Osteoblast (primary cell): ENCODE data around the gene ALOX15. TPM values are rescaled to one million over a fixed set of nuclear protein-coding genes. Genes with fewer than 3 reads are reported as not detected.
A peak's percentile ranks its signal among the peaks of the same experiment; 100 is the strongest.
"Not testable (repeated sequence)": the region's sequence is repeated elsewhere in the genome, so short reads cannot be mapped to it uniquely, and the experiment has no call there.

ENCODE experiments used
- DNase-seq: peaks from one replicate; pipeline ENCODE4 v3.0.0; 2011; ENCODE audit warnings: low spot score, mixed read lengths; ENCODE audit not compliant: insufficient read length; ENCODE audit errors: missing footprints
- H2AFZ ChIP-seq: 2 replicates; pipeline ENCODE4 v1.6.0; 2011; ENCODE audit warnings: mild to moderate bottlenecking, low read length
- H3K27ac ChIP-seq: 2 replicates; pipeline ENCODE4 v1.5.1; 2011; ENCODE audit warnings: mild to moderate bottlenecking, low read depth, low read length, moderate library complexity
- H3K27me3 ChIP-seq: 2 replicates; pipeline ENCODE4 v1.6.0; 2012; ENCODE audit warnings: mild to moderate bottlenecking, control low read depth, inconsistent platforms, low read length, moderate library complexity; ENCODE audit not compliant: insufficient read depth
- H3K36me3 ChIP-seq: 2 replicates; pipeline ENCODE4 v1.5.1; 2011; ENCODE audit warnings: mild to moderate bottlenecking, low read length, control low read depth, moderate library complexity; ENCODE audit not compliant: insufficient read depth
- H3K4me1 ChIP-seq: 2 replicates; pipeline ENCODE4 v1.5.1; 2011; ENCODE audit warnings: mild to moderate bottlenecking, low read length, control low read depth, moderate library complexity; ENCODE audit not compliant: insufficient read depth
- H3K4me2 ChIP-seq: 2 replicates; pipeline ENCODE4 v1.6.0; 2011; ENCODE audit warnings: mild to moderate bottlenecking, low read length; ENCODE audit not compliant: insufficient read depth
- H3K4me3 ChIP-seq: fragments of 200-600 bp; sonication (generic); 3 replicates; pipeline ENCODE4 v1.5.1; 2012; ENCODE audit warnings: mild to moderate bottlenecking, low read length, inconsistent platforms; ENCODE audit not compliant: insufficient read depth
- H3K79me2 ChIP-seq: 2 replicates; pipeline ENCODE4 v1.6.0; 2012; ENCODE audit warnings: mild to moderate bottlenecking, low read length, control low read depth, inconsistent platforms; ENCODE audit not compliant: insufficient read depth
- H3K9me3 ChIP-seq: 2 replicates; pipeline ENCODE4 v1.5.1; 2011; ENCODE audit warnings: low read depth, low read length, control low read depth
- H4K20me1 ChIP-seq: 2 replicates; pipeline ENCODE4 v1.6.0; 2012; ENCODE audit warnings: mild to moderate bottlenecking, low read length, control low read depth; ENCODE audit not compliant: insufficient read depth
- total RNA-seq: library from RNA; depleted of rRNA; stranded (reverse); fragments of >200 nt; gene quantifications from 2 replicates; pipeline ENCODE4 v1.2.3, GENCODE V29; 2012
- TF ChIP-seq, protein P1 (sequence below): IDR thresholded peaks from 2 replicates; pipeline ENCODE4 v1.5.1; 2011; ENCODE audit warnings: mild to moderate bottlenecking, low read depth, low read length, moderate library complexity; ENCODE audit errors: extremely low read depth

The ALOX15 gene
- total RNA-seq, 1 donor = not detected

DNA sequence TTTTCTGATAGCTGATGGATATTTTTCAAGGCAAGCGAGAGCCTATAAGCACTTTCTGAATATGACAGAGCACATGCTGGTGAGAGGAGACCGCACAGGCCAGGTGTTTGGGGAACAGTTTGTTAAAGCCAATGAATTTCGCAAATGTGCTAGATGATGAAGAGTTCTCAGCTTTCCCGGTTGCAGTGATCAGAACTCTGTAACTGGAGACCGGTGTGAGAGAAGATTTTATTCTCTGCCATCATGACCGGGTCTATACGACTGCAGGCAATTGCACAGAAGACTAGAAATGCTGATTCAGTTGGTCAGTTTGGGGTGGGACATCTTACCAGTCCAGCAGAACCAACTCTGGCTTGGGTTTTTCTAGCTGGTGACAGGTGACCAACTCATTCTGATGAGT lies 31.7 kb downstream of the ALOX15 start:
- no peaks in the 10 kb centered on the region for H4K20me1 ChIP-seq
- no peak overlapping the region for H3K27ac ChIP-seq
- H3K27me3 ChIP-seq = peaks cover 23% of the 10 kb centered on the region
- no peak overlapping the region for H2AFZ ChIP-seq
- H3K4me2 ChIP-seq = no peak overlapping the region
- peaks cover 8% of the 10 kb centered on the region for H3K4me1 ChIP-seq
- no peaks in the 10 kb centered on the region for H3K9me3 ChIP-seq
- DNase-seq = no peak
- H3K4me3 ChIP-seq = no peak overlapping the region
- no peaks in the 10 kb centered on the region for H3K36me3 ChIP-seq
- TF ChIP-seq, protein P1, sequence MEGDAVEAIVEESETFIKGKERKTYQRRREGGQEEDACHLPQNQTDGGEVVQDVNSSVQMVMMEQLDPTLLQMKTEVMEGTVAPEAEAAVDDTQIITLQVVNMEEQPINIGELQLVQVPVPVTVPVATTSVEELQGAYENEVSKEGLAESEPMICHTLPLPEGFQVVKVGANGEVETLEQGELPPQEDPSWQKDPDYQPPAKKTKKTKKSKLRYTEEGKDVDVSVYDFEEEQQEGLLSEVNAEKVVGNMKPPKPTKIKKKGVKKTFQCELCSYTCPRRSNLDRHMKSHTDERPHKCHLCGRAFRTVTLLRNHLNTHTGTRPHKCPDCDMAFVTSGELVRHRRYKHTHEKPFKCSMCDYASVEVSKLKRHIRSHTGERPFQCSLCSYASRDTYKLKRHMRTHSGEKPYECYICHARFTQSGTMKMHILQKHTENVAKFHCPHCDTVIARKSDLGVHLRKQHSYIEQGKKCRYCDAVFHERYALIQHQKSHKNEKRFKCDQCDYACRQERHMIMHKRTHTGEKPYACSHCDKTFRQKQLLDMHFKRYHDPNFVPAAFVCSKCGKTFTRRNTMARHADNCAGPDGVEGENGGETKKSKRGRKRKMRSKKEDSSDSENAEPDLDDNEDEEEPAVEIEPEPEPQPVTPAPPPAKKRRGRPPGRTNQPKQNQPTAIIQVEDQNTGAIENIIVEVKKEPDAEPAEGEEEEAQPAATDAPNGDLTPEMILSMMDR = no peak
- H3K79me2 ChIP-seq = no peaks in the 10 kb centered on the region

DNA sequence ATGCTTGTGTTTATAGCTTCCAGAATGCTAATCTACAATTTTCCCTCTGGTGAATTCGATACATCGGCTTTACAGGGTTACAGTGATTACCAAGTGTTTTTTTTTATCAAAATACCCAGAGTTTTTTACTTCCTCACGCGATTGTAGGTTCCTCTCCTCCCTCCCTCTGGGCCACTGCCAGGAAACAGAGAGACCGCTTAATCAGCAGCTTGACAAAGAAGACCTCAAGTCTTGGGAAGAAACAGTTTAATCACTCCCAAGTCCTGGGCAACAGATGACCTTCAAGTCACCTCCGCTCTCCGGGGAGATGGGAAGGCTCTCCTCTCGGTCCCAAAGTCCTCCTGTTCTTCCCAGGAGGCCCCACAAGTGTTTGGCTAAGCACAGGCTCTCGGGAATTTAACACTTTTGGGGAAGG lies 33.7 kb downstream of the ALOX15 start:
- Histone ChIP-seq H3K27ac (no peak overlapping the region), H3K79me2 (no peaks in the 10 kb centered on the region), H4K20me1 (no peaks in the 10 kb centered on the region), H3K27me3 (peaks cover 20% of the 10 kb centered on the region), H3K9me3 (no peaks in the 10 kb centered on the region), H3K36me3 (no peaks in the 10 kb centered on the region), H3K4me1 (peaks cover 8% of the 10 kb centered on the region), H2AFZ (peak overlapping the region; percentile 66), H3K4me2 (peak overlapping the region; percentile 72), H3K4me3 (peak overlapping the region; percentile 42)
- TF ChIP-seq, protein P1 = no peak
- peak; percentile 92 for DNase-seq

DNA sequence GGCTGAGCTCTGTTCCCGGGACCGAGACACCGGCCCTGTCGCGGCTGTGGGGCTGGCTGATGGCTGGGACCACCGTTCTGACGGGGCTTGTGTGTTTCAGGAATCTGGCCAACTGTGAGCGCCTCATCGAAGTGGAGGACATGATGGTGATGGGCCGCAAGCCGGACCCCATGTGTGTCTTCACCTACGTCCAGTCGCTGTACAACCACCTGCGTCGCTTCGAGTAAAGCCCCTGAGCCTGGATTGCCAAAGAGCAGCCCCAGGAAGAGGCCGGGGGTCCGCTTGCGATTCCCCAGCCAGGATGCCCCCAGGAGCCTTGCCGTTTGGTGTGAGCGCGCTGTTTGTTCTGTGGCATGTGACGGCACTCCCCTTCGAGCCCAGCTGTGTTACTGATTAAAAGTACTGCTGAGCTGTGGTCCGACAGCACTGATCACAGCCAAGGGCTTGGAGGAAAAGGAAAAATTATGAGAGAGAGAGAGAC lies 34.2 kb downstream of the ALOX15 start:
- H3K27ac ChIP-seq = no peak overlapping the region
- H3K79me2 ChIP-seq = no peaks in the 10 kb centered on the region
- peak overlapping the region; percentile 42 for H3K4me3 ChIP-seq
- peaks cover 20% of the 10 kb centered on the region for H3K27me3 ChIP-seq
- peaks cover 8% of the 10 kb centered on the region for H3K4me1 ChIP-seq
- H3K4me2 ChIP-seq = peak overlapping the region; percentile 72
- TF ChIP-seq, protein P1 = no peak
- peak overlapping the region; percentile 66 for H2AFZ ChIP-seq
- DNase-seq = peak; percentile 15
- H3K9me3 ChIP-seq = no peaks in the 10 kb centered on the region
- no peaks in the 10 kb centered on the region for H4K20me1 ChIP-seq
- no peaks in the 10 kb centered on the region for H3K36me3 ChIP-seq

DNA sequence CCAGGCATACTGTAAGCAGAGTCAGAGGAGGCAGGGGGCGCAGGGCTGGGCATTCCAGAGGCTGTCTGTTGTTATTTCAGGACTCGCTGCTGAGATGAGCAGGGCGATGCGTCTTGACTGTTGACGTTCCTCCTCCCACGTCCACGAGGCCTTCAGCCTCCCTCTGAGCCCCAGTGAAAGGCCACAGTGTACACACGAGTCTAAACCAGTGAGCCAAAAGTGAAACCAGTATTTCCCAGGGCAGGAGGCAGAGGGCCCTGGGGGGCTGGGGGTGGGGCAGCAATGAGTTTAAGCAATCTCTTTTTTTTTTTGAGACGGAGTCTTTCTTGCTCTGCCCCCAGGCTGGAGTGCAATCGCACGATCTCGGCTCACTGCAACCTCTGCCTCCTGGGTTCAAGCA lies 35.7 kb downstream of the ALOX15 start:
- peak overlapping the region; percentile 67 for H2AFZ ChIP-seq
- H3K27ac ChIP-seq = no peak overlapping the region
- DNase-seq = peak; percentile 92
- TF ChIP-seq, protein P1 = no peak
- H3K79me2 ChIP-seq = no peaks in the 10 kb centered on the region
- H3K9me3 ChIP-seq = no peaks in the 10 kb centered on the region
- H3K4me1 ChIP-seq = peaks cover 8% of the 10 kb centered on the region
- H3K27me3 ChIP-seq = peaks cover 20% of the 10 kb centered on the region
- no peak overlapping the region for H3K4me3 ChIP-seq
- peak overlapping the region; percentile 29 for H3K4me2 ChIP-seq
- no peaks in the 10 kb centered on the region for H3K36me3 ChIP-seq
- H4K20me1 ChIP-seq = no peaks in the 10 kb centered on the region

DNA sequence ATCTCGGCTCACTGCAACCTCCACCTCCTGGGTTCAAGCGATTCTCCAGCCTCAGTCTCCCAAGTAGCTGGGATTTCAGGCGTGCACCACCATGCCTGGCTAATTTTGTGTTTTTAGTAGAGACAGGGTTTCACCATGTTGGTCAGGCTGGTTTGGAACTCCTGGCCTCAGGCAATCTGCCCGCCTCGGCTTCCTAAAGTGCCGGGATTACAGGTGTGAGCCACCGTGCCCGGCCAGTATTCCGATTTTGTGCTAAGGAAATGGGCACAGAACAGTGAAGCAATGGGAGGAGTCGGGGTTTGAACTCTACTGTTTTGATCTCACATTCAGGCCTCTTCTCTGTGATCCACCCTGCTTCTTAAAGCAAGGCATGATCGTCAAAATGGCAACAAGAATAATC lies 36.7 kb downstream of the ALOX15 start:
- not testable (repeated sequence) for H3K79me2 ChIP-seq, H3K27ac ChIP-seq, H3K4me2 ChIP-seq

More for the DNA sequence above, 36.7 kb downstream of the ALOX15 start:
- not testable (repeated sequence) for H3K9me3 ChIP-seq, DNase-seq, H4K20me1 ChIP-seq, H3K36me3 ChIP-seq, H3K4me3 ChIP-seq, H3K4me1 ChIP-seq, H2AFZ ChIP-seq
- peaks cover 16% of the 10 kb centered on the region for H3K27me3 ChIP-seq
